Measurements from ENCODE around the gene RHOT2.
"Not testable (repeated sequence)": the region's sequence is repeated elsewhere in the genome, so short reads cannot be mapped to it uniquely, and the experiment has no call there.

GRCh38 chr16:691242-691641, 23.3 kb downstream of the RHOT2 start:
- not testable (repeated sequence) for TF ChIP-seq CTCF, EZH2 (IDR thresholded peaks at IDR 0.05)

Data from neural progenitor cell (in vitro differentiated cells).